SU-DHL-6 (cell line): ENCODE measurements around the gene SLC39A8.

ENCODE experiments used
- H2AFZ ChIP-seq: fragments of 200-600 bp; sonication (generic); 2 replicates; pipeline ENCODE4 v1.6.1; 2014; ENCODE audit warnings: low read depth, mild to moderate bottlenecking, moderate library complexity, mixed read lengths, antibody characterized with exemption, low read length; ENCODE audit not compliant: severe bottlenecking
- H3F3A ChIP-seq: fragments of 200-600 bp; shearing (Covaris generic); 2 replicates; pipeline ENCODE4 v1.6.0; 2016; ENCODE audit warnings: antibody characterized with exemption, mild to moderate bottlenecking; ENCODE audit not compliant: insufficient read depth
- H3K27ac ChIP-seq: fragments of 200-600 bp; sonication (generic); 2 replicates; pipeline ENCODE4 v1.5.1; 2016; ENCODE audit warnings: low read depth, mild to moderate bottlenecking, low read length, moderate library complexity, mixed read lengths
- H3K27me3 ChIP-seq: fragments of 200-600 bp; sonication (generic), shearing (Covaris generic); 2 replicates; pipeline ENCODE4 v1.6.0; 2014; ENCODE audit warnings: mild to moderate bottlenecking, low read length
- H3K36me3 ChIP-seq: fragments of 200-600 bp; sonication (generic); 2 replicates; pipeline ENCODE4 v1.6.1; 2014; ENCODE audit warnings: mild to moderate bottlenecking, low read length, mixed read lengths
- H3K4me2 ChIP-seq: fragments of 300-600, 200-600 bp; shearing (Covaris generic), sonication (generic); 2 replicates; pipeline ENCODE4 v1.6.0; 2014; ENCODE audit warnings: low read length, low read depth, mild to moderate bottlenecking; ENCODE audit not compliant: poor library complexity, severe bottlenecking
- H3K4me3 ChIP-seq: fragments of 200-600 bp; sonication (generic); 2 replicates; pipeline ENCODE4 v1.5.1; 2014; ENCODE audit warnings: antibody characterized with exemption, low read length, mild to moderate bottlenecking, mixed read lengths; ENCODE audit not compliant: insufficient read depth, poor library complexity, severe bottlenecking
- H3K79me2 ChIP-seq: fragments of 200-600 bp; sonication (generic); 2 replicates; pipeline ENCODE4 v1.6.1; 2014; ENCODE audit warnings: mild to moderate bottlenecking, low read length, moderate library complexity; ENCODE audit not compliant: insufficient read depth
- H3K9ac ChIP-seq: fragments of 200-600 bp; sonication (generic); 2 replicates; pipeline ENCODE4 v1.7.0; 2014; ENCODE audit warnings: mild to moderate bottlenecking, low read length
- H3K9me2 ChIP-seq: fragments of 200-600 bp; sonication (generic); replicated peaks from 2 replicates; pipeline ENCODE4 v1.6.1; 2014; ENCODE audit warnings: low read length; ENCODE audit not compliant: insufficient read depth
- H3K9me3 ChIP-seq: fragments of 200-600 bp; sonication (generic); 2 replicates; pipeline ENCODE4 v1.6.1; 2014; ENCODE audit warnings: low read length, mixed read lengths; ENCODE audit not compliant: insufficient read depth
- H4K20me1 ChIP-seq: fragments of 200-600 bp; sonication (generic); 2 replicates; pipeline ENCODE4 v1.6.1; 2014; ENCODE audit warnings: low read depth, mild to moderate bottlenecking, antibody characterized with exemption, low read length, moderate library complexity, mixed read lengths
- EZH2phosphoT487 ChIP-seq: fragments of 200-600 bp; sonication (generic), shearing (Covaris generic); conservative IDR thresholded peaks from 2 replicates; pipeline ENCODE4 v1.6.1; 2018; ENCODE audit warnings: mild to moderate bottlenecking, antibody characterized with exemption, low read length, moderate library complexity, mixed read lengths
- TF ChIP-seq, protein P1 (sequence below): fragments of 200-600 bp; sonication (generic); IDR thresholded peaks from one replicate; pipeline ENCODE4 v1.5.1; 2017; ENCODE audit warnings: antibody characterized with exemption, mild to moderate bottlenecking, low read length, moderate library complexity; ENCODE audit not compliant: insufficient read depth, poor library complexity, severe bottlenecking

Gene SLC39A8

DNA sequence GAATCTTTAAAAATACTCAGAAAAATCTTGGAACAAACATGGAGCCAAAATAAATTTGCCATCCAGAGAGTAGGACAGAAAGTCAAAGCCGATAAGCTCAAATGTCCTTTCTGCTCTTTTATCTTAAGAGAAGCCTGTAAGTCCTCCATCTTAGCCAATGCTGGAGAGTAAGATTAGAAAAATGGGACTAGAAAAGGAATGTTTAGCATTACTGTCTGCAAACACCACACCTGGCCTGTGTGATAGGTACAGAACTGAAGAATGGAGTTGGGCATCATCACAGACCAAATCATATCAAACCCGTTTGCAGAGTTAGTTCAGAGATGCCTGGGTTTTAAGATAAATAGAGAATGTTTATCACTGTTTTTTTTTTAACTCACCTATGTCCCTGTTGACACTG, 10.5 kb upstream of the SLC39A8 start:
- no peaks in the 10 kb centered on the region for H3K9me3 ChIP-seq
- no peaks in the 10 kb centered on the region for H3K9me2 ChIP-seq
- H3K79me2 ChIP-seq: no peaks in the 10 kb centered on the region
- no peaks in the 10 kb centered on the region for H3K27me3 ChIP-seq
- no peak overlapping the region for H3K9ac ChIP-seq
- H3K36me3 ChIP-seq: no peaks in the 10 kb centered on the region
- H3K4me3 ChIP-seq: no peak overlapping the region
- no peak overlapping the region for H3K27ac ChIP-seq
- TF ChIP-seq, protein P1, sequence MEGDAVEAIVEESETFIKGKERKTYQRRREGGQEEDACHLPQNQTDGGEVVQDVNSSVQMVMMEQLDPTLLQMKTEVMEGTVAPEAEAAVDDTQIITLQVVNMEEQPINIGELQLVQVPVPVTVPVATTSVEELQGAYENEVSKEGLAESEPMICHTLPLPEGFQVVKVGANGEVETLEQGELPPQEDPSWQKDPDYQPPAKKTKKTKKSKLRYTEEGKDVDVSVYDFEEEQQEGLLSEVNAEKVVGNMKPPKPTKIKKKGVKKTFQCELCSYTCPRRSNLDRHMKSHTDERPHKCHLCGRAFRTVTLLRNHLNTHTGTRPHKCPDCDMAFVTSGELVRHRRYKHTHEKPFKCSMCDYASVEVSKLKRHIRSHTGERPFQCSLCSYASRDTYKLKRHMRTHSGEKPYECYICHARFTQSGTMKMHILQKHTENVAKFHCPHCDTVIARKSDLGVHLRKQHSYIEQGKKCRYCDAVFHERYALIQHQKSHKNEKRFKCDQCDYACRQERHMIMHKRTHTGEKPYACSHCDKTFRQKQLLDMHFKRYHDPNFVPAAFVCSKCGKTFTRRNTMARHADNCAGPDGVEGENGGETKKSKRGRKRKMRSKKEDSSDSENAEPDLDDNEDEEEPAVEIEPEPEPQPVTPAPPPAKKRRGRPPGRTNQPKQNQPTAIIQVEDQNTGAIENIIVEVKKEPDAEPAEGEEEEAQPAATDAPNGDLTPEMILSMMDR: no peak
- TF ChIP-seq EZH2phosphoT487: no peak
- H2AFZ ChIP-seq: no peak overlapping the region
- H4K20me1 ChIP-seq: no peaks in the 10 kb centered on the region
- H3F3A ChIP-seq: no peaks in the 10 kb centered on the region
- no peak overlapping the region for H3K4me2 ChIP-seq

DNA sequence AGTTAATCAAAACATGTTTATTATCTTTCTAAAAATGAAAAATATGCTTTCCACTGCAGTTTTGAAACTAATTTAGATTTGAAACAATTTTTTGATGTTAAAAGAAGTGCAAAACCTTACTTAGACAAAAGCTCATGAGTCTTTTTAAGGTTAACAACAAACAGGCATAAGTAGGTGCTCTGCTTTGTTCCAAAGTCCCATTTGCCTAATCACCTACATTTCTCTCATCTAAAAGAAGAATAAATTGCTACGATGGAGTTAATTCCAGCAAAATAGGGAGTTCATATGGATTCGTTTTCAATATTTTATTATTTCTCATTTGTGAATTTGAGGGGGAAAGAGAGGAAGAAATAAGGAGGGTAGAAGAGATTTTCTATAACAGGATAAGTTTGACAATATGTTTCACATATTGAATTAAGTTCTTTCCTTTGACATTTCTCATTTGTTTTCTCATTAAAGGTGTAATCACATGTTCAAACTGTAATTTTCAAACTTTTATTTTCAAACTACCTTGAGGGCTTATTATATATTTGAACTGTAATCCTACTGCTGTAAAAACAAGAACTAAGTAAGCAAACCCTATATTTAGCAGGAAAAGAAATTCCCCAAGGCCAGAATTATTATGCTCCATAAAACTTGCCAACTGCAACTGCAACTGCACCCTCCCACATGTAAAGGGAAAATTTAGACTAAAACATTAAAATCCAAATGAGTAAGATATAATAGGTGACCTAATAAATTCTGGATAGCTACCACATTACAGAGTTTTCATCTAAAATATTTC, 9.6 kb upstream of the SLC39A8 start:
- Histone ChIP-seq H3K36me3 (no peaks in the 10 kb centered on the region), H3K79me2 (no peaks in the 10 kb centered on the region), H2AFZ (no peak overlapping the region), H3K27me3 (no peaks in the 10 kb centered on the region), H3K9me3 (no peaks in the 10 kb centered on the region), H3K27ac (no peak overlapping the region), H3K4me2 (no peak overlapping the region), H3F3A (no peaks in the 10 kb centered on the region), H3K9me2 (no peaks in the 10 kb centered on the region), H3K9ac (no peak overlapping the region), H4K20me1 (no peaks in the 10 kb centered on the region), H3K4me3 (no peak overlapping the region)
- TF ChIP-seq, protein P1: no peak
- no peak for TF ChIP-seq EZH2phosphoT487

DNA sequence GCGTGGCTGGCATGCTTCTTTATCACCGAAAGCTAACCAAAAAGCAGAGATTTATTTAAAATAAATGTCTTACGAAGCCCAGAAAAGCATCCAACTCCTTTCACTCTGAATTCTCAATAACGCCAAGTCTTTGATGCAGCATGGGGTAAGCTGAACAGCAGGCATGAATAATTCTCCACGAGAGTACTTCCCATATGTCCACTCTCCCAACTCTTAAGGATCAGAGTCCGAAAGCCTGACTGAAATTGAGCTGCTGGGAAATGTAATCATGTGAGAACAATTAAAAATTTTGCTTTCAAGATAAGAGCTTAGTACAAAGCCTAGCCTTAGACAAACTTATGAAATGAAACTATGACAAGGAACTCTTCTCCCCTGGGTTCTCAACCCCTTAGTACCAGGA, 7.5 kb upstream of the SLC39A8 start:
- Histone ChIP-seq H3F3A (no peaks in the 10 kb centered on the region), H3K4me3 (no peak overlapping the region), H3K27me3 (no peaks in the 10 kb centered on the region), H2AFZ (no peak overlapping the region), H3K9me3 (no peaks in the 10 kb centered on the region), H3K36me3 (no peaks in the 10 kb centered on the region), H3K79me2 (no peaks in the 10 kb centered on the region), H3K9ac (no peak overlapping the region), H3K27ac (no peak overlapping the region), H3K4me2 (no peak overlapping the region), H4K20me1 (no peaks in the 10 kb centered on the region), H3K9me2 (no peaks in the 10 kb centered on the region)
- TF ChIP-seq, protein P1: no peak
- no peak for TF ChIP-seq EZH2phosphoT487
